ENCODE measurements around the gene MAPRE2. TPM values are rescaled to one million over a fixed set of nuclear protein-coding genes. Genes with fewer than 3 reads are reported as not detected.
"Not testable (repeated sequence)": the region's sequence is repeated elsewhere in the genome, so short reads cannot be mapped to it uniquely, and the experiment has no call there.

MAPRE2 gene
- total and polyA plus RNA-seq, 9 donors = 17.3 to 38.0 (median 21.5) TPM

GRCh38 chr18:35099911-35100310 is 58.7 kb downstream of the MAPRE2 start:
- no peak overlapping the region for H3K27ac ChIP-seq (ENCODE audit: low read length)
- no peaks in the 10 kb centered on the region for H3K36me3 ChIP-seq (ENCODE audit: control insufficient read depth, insufficient read depth, low read length)
- no peak for DNase-seq
- no peaks in the 10 kb centered on the region for H3K4me1 ChIP-seq (ENCODE audit: control insufficient read depth, insufficient read depth, low read length)
- H3K9me3 ChIP-seq (replicated peaks; ENCODE audit: control insufficient read depth, low read depth, low read length) = no peaks in the 10 kb centered on the region
- H3K4me3 ChIP-seq (ENCODE audit: low read length) = no peak overlapping the region
- H3K27me3 ChIP-seq (ENCODE audit: control insufficient read depth, insufficient read depth, low read length) = no peaks in the 10 kb centered on the region

DNA sequence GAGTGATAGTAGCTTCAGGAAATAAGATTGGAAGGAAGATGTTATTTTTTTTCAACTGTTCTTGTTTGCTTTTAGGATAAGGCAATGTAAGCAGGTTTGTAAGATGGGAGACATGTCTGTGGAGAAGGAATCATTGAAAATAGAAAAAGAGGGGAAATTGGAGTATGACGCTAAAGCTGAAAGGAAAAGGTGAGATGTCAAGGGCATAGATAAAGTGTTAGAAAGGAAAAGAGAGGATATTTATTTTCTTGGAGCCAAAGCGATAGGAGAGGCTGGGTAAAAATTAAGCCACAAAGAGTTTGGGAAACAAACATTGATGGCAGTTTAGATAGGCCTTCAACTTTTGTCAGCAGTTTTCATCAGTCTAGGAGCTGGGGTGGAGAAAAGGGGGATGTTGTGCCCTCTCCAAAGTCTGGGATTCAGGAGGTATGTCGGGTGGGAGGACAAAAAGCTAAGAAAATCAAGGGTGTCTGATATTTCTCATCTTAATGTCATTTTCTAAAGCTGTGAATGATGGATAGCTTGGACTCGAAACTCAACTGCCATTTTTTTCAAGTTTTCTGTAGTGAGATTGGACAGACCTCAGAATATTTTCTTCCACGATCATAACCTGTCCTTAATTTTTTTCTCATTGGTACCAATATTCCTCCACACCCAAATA is 63.3 kb downstream of the MAPRE2 start:
- Histone ChIP-seq H3K9me3 (replicated peaks; ENCODE audit: control insufficient read depth, low read depth, low read length) (no peaks in the 10 kb centered on the region), H3K4me3 (ENCODE audit: low read length) (no peak overlapping the region), H3K36me3 (ENCODE audit: control insufficient read depth, insufficient read depth, low read length) (no peaks in the 10 kb centered on the region), H3K27ac (ENCODE audit: low read length) (no peak overlapping the region), H3K27me3 (ENCODE audit: control insufficient read depth, insufficient read depth, low read length) (no peaks in the 10 kb centered on the region), H3K4me1 (ENCODE audit: control insufficient read depth, insufficient read depth, low read length) (no peaks in the 10 kb centered on the region)
- 100% methylated on average over 2 of the region's 5 CpGs for WGBS (ENCODE audit: insufficient coverage)
- DNase-seq = no peak

GRCh38 chr18:35106013-35106844 is 65.0 kb downstream of the MAPRE2 start:
- Histone ChIP-seq H3K4me3 (ENCODE audit: low read length) (no peak overlapping the region), H3K27me3 (ENCODE audit: control insufficient read depth, insufficient read depth, low read length) (no peaks in the 10 kb centered on the region), H3K36me3 (ENCODE audit: control insufficient read depth, insufficient read depth, low read length) (no peaks in the 10 kb centered on the region), H3K27ac (ENCODE audit: low read length) (no peak overlapping the region), H3K9me3 (replicated peaks; ENCODE audit: control insufficient read depth, low read depth, low read length) (peaks cover 1% of the 10 kb centered on the region), H3K4me1 (ENCODE audit: control insufficient read depth, insufficient read depth, low read length) (no peaks in the 10 kb centered on the region)
- WGBS (ENCODE audit: insufficient coverage) = no CpG with 5 or more reads among the region's 4 CpGs
- no peak for DNase-seq

DNA sequence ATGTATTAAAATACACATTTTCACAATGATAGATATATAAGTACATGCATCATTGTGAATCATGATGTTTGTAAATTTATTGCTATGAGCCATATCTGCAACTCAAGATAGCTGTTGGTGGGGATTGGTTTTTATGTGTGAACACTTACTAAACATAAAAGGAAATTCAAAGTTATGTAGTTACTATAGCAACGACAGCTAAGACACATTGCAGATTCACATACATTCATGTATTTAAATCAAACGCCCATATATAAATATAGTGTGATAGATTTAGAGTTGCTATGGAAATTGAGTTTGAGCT is 65.6 kb downstream of the MAPRE2 start:
- no peak overlapping the region for H3K27ac ChIP-seq (ENCODE audit: low read length)
- H3K4me1 ChIP-seq (ENCODE audit: control insufficient read depth, insufficient read depth, low read length) = no peaks in the 10 kb centered on the region
- no CpG with 5 or more reads among the region's 2 CpGs for WGBS (ENCODE audit: insufficient coverage)

DNA sequence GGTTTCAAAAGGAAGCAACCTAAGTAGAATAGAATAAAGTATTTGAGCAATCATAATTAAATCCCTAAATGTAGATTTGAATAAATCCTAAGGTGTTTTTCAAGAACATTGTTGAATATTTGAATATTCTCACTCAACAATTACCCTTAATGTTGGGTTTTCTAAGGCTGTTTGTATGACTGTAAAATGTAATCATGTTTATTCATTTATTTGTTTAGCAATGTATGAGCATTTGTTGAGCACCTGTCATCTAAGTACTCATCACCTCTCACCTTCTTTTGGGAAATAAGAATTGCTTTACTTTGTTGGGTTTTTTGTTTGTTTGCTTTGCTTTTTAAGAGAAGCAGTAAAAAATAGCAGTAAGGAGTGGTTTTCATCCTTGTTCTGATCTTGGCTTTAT is 66.0 kb downstream of the MAPRE2 start:
- Histone ChIP-seq H3K27me3 (ENCODE audit: control insufficient read depth, insufficient read depth, low read length) (no peaks in the 10 kb centered on the region), H3K9me3 (replicated peaks; ENCODE audit: control insufficient read depth, low read depth, low read length) (peaks cover 6% of the 10 kb centered on the region), H3K4me1 (ENCODE audit: control insufficient read depth, insufficient read depth, low read length) (no peaks in the 10 kb centered on the region), H3K36me3 (ENCODE audit: control insufficient read depth, insufficient read depth, low read length) (no peaks in the 10 kb centered on the region), H3K27ac (ENCODE audit: low read length) (no peak overlapping the region), H3K4me3 (ENCODE audit: low read length) (no peak overlapping the region)
- no peak for DNase-seq

More for the DNA sequence above, 65.6 kb downstream of the MAPRE2 start:
- no peaks in the 10 kb centered on the region for H3K27me3 ChIP-seq (ENCODE audit: control insufficient read depth, insufficient read depth, low read length)
- H3K9me3 ChIP-seq (replicated peaks; ENCODE audit: control insufficient read depth, low read depth, low read length) = peaks cover 6% of the 10 kb centered on the region
- no peak overlapping the region for H3K4me3 ChIP-seq (ENCODE audit: low read length)
- H3K36me3 ChIP-seq (ENCODE audit: control insufficient read depth, insufficient read depth, low read length) = no peaks in the 10 kb centered on the region
- DNase-seq = no peak

DNA sequence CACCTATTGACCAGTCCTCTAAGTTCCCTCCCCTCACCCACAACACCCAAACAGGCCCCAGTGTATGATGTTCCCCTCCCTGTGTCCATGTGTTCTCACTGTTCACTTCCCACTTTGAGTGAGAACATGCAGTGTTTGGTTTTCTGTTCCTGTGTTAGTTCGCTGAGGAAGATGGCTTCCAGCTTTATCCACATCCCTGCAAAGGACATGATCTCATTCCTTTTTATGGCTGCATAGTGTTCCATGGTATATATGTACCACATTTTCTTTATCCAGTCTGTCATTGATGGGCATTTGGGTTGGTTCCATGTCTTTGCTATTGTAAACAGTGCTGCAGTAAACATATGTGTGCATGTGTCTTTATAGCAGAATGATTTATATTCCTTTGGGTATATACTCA is 66.9 kb downstream of the MAPRE2 start:
- not testable (repeated sequence) for H3K27me3 ChIP-seq (ENCODE audit: control insufficient read depth, insufficient read depth, low read length); H3K9me3 ChIP-seq (replicated peaks; ENCODE audit: control insufficient read depth, low read depth, low read length); H3K4me1 ChIP-seq (ENCODE audit: control insufficient read depth, insufficient read depth, low read length); H3K36me3 ChIP-seq (ENCODE audit: control insufficient read depth, insufficient read depth, low read length); H3K27ac ChIP-seq (ENCODE audit: low read length); DNase-seq; H3K4me3 ChIP-seq (ENCODE audit: low read length)
- no CpG with 5 or more reads among the region's 1 CpG for WGBS (ENCODE audit: insufficient coverage)

DNA sequence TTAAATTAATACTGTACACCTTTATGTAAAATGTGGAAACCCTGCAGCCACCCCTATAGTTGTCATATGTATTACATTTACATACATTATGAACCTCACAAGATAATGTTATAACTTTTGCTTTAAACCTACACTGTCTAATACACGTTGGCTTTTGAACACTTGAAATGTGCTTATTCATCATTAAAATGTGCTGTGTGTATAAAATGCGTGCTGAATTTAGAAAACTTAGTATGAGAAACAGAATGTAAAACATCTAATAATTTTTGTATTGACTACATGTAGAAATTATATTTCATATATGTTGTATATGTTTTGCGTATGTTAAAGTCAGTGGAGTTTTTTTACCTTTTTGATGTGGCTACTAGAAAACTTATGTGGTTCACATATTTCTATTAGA is 68.8 kb downstream of the MAPRE2 start:
- Histone ChIP-seq H3K27me3 (ENCODE audit: control insufficient read depth, insufficient read depth, low read length) (no peaks in the 10 kb centered on the region), H3K4me3 (ENCODE audit: low read length) (no peak overlapping the region), H3K27ac (ENCODE audit: low read length) (no peak overlapping the region), H3K4me1 (ENCODE audit: control insufficient read depth, insufficient read depth, low read length) (no peaks in the 10 kb centered on the region), H3K36me3 (ENCODE audit: control insufficient read depth, insufficient read depth, low read length) (no peaks in the 10 kb centered on the region), H3K9me3 (replicated peaks; ENCODE audit: control insufficient read depth, low read depth, low read length) (peaks cover 6% of the 10 kb centered on the region)
- no peak for DNase-seq
- WGBS (ENCODE audit: insufficient coverage) = no CpG with 5 or more reads among the region's 3 CpGs

- no CpG with 5 or more reads among the region's 3 CpGs for WGBS (ENCODE audit: insufficient coverage)
- Histone ChIP-seq H3K4me1 (ENCODE audit: control insufficient read depth, insufficient read depth, low read length) (no peaks in the 10 kb centered on the region), H3K27ac (ENCODE audit: low read length) (no peak overlapping the region), H3K36me3 (ENCODE audit: control insufficient read depth, insufficient read depth, low read length) (no peaks in the 10 kb centered on the region), H3K27me3 (ENCODE audit: control insufficient read depth, insufficient read depth, low read length) (no peaks in the 10 kb centered on the region), H3K4me3 (ENCODE audit: low read length) (no peak overlapping the region), H3K9me3 (replicated peaks; ENCODE audit: control insufficient read depth, low read depth, low read length) (peaks cover 6% of the 10 kb centered on the region)
- DNase-seq = no peak
These were observed 69.6 kb downstream of the MAPRE2 start for GRCh38 chr18:35110554-35111485.

- no peak for DNase-seq
- no peak overlapping the region for H3K27ac ChIP-seq (ENCODE audit: low read length)
- no peaks in the 10 kb centered on the region for H3K27me3 ChIP-seq (ENCODE audit: control insufficient read depth, insufficient read depth, low read length)
- H3K9me3 ChIP-seq (replicated peaks; ENCODE audit: control insufficient read depth, low read depth, low read length) = peaks cover 6% of the 10 kb centered on the region
- peaks cover 3% of the 10 kb centered on the region for H3K4me1 ChIP-seq (ENCODE audit: control insufficient read depth, insufficient read depth, low read length)
- H3K36me3 ChIP-seq (ENCODE audit: control insufficient read depth, insufficient read depth, low read length) = no peaks in the 10 kb centered on the region
- H3K4me3 ChIP-seq (ENCODE audit: low read length) = no peak overlapping the region
These were observed 71.5 kb downstream of the MAPRE2 start for GRCh38 chr18:35112696-35113095.

DNA sequence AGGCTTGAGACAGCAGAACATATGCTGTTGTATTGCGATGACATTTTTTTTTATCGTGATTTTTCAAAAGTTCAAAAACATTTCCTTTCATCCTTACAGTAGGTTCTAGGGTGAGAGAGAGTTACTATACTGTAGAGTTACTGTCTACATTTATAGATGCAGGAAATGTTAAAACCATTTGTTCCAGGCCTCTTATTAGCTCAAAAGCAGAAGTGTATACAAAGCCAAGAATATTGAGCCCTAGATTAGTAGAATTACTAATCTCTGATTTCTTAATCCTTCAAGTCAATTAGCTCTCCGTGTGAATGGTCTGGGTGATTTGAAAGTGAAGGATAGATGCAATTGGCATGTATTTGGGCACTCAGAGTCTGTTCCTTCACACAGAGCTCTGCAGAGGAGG is 73.1 kb downstream of the MAPRE2 start:
- H3K4me1 ChIP-seq (ENCODE audit: control insufficient read depth, insufficient read depth, low read length) = peaks cover 14% of the 10 kb centered on the region
- H3K4me3 ChIP-seq (ENCODE audit: low read length) = no peak overlapping the region
- peaks cover 6% of the 10 kb centered on the region for H3K9me3 ChIP-seq (replicated peaks; ENCODE audit: control insufficient read depth, low read depth, low read length)
- no peaks in the 10 kb centered on the region for H3K27me3 ChIP-seq (ENCODE audit: control insufficient read depth, insufficient read depth, low read length)
- H3K36me3 ChIP-seq (ENCODE audit: control insufficient read depth, insufficient read depth, low read length) = no peaks in the 10 kb centered on the region
- DNase-seq = no peak
- no peak overlapping the region for H3K27ac ChIP-seq (ENCODE audit: low read length)
- WGBS (ENCODE audit: insufficient coverage) = no CpG with 5 or more reads among the region's 3 CpGs
